ENCODE results near the gene HS1BP3. TPM values are rescaled to one million over a fixed set of nuclear protein-coding genes. Genes with fewer than 3 reads are reported as not detected.
A peak's percentile ranks its signal among the peaks of the same experiment; 100 is the strongest.

HS1BP3 gene
- total and polyA plus RNA-seq, 2 of the 13 experiments (the other 11 are each of a cell fraction or from before 2014, with no cell fraction given), result 15.2 to 22.0 TPM

DNA sequence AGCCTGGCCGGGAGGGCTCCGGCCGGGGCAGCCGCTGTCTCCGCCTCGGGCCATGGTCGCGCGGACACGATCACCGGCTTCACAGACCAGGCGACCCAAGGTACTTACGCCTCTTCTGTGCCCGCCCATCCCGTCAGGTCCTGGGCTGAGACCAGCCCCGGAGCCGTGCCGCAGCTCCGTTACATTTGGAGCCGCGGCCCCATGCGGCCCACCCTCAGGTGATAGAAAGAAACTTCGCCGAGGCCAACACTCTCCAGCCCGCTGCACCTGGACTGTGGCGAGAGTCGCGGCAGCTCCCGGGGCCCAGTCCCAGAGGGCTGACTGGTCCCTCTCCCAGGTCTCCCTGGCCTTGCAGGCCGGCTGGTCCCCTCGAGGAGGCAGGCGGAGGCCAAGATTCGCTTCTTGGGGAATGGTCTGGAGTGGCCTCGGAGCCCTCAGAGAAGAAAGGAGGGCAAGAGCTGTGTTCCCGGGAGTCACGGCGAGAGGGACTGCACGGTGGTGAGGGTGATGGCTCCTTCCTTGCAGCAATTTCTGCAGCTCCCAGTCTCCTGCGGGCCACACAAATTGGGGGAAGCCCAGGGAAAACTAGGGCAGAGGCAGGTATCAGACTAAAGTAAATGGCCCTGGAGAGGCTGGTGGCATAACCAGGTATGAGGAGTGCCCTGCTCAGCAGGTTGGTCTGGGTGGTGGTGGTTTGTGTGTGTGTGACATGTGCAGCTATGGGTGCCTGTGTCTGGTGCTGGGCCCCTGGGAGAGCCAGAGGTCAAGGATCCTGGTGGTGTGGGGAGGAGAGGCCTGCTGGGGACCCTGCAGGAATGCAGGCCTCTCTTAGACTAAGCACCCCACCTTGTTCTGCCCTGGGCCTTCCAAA lies 16.9 kb upstream of the HS1BP3 start (continued):
- TF ChIP-seq TBP (CRISPR knock-in tag; IDR thresholded peaks at IDR 0.05), result 0 out of 2 replicates have a peak, but pooled peaks have one; percentile 71
- TF ChIP-seq SNAPC2 (CRISPR knock-in tag; IDR thresholded peaks at IDR 0.05), result 0 out of 2 replicates have a peak, but pooled peaks have one; percentile 32
- TF ChIP-seq ASH2L (IDR thresholded peaks at IDR 0.05; ENCODE audit: insufficient read length, low read depth, low read length), result peak; percentile 49
- TF ChIP-seq ZNF570 (CRISPR knock-in tag; IDR thresholded peaks at IDR 0.05; ENCODE audit: borderline replicate concordance), result no peak
- TF ChIP-seq ZBTB4 (CRISPR knock-in tag; IDR thresholded peaks at IDR 0.05; ENCODE audit: borderline replicate concordance), result no peak
- TF ChIP-seq, protein P1, sequence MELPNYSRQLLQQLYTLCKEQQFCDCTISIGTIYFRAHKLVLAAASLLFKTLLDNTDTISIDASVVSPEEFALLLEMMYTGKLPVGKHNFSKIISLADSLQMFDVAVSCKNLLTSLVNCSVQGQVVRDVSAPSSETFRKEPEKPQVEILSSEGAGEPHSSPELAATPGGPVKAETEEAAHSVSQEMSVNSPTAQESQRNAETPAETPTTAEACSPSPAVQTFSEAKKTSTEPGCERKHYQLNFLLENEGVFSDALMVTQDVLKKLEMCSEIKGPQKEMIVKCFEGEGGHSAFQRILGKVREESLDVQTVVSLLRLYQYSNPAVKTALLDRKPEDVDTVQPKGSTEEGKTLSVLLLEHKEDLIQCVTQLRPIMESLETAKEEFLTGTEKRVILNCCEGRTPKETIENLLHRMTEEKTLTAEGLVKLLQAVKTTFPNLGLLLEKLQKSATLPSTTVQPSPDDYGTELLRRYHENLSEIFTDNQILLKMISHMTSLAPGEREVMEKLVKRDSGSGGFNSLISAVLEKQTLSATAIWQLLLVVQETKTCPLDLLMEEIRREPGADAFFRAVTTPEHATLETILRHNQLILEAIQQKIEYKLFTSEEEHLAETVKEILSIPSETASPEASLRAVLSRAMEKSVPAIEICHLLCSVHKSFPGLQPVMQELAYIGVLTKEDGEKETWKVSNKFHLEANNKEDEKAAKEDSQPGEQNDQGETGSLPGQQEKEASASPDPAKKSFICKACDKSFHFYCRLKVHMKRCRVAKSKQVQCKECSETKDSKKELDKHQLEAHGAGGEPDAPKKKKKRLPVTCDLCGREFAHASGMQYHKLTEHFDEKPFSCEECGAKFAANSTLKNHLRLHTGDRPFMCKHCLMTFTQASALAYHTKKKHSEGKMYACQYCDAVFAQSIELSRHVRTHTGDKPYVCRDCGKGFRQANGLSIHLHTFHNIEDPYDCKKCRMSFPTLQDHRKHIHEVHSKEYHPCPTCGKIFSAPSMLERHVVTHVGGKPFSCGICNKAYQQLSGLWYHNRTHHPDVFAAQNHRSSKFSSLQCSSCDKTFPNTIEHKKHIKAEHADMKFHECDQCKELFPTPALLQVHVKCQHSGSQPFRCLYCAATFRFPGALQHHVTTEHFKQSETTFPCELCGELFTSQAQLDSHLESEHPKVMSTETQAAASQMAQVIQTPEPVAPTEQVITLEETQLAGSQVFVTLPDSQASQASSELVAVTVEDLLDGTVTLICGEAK (IDR thresholded peaks at IDR 0.05), result no peak
- TF ChIP-seq, protein P1 (CRISPR knock-in tag; IDR thresholded peaks at IDR 0.05), result 0 out of 2 replicates have a peak, but pooled peaks have one; percentile 17
- no peak for TF ChIP-seq ZNF264 (CRISPR knock-in tag; IDR thresholded peaks at IDR 0.05)
- TF ChIP-seq, protein P2, sequence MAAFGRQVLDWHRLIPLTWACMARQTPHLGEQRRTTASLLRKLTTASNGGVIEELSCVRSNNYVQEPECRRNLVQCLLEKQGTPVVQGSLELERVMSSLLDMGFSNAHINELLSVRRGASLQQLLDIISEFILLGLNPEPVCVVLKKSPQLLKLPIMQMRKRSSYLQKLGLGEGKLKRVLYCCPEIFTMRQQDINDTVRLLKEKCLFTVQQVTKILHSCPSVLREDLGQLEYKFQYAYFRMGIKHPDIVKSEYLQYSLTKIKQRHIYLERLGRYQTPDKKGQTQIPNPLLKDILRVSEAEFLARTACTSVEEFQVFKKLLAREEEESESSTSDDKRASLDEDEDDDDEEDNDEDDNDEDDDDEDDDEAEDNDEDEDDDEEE (CRISPR knock-in tag; IDR thresholded peaks at IDR 0.05), result 0 out of 2 replicates have a peak, but pooled peaks have one; percentile 17
- 0 out of 2 replicates have a peak, but pooled peaks have one; percentile 32 for TF ChIP-seq IRX3 (CRISPR knock-in tag; IDR thresholded peaks at IDR 0.05; ENCODE audit: borderline replicate concordance, low read depth)
- TF ChIP-seq ARNT (IDR thresholded peaks at IDR 0.05), result no peak
- TF ChIP-seq, protein P3, sequence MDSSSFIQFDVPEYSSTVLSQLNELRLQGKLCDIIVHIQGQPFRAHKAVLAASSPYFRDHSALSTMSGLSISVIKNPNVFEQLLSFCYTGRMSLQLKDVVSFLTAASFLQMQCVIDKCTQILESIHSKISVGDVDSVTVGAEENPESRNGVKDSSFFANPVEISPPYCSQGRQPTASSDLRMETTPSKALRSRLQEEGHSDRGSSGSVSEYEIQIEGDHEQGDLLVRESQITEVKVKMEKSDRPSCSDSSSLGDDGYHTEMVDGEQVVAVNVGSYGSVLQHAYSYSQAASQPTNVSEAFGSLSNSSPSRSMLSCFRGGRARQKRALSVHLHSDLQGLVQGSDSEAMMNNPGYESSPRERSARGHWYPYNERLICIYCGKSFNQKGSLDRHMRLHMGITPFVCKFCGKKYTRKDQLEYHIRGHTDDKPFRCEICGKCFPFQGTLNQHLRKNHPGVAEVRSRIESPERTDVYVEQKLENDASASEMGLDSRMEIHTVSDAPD (CRISPR knock-in tag; IDR thresholded peaks at IDR 0.05), result 0 out of 2 replicates have a peak, but pooled peaks have one; percentile 3
- TF ChIP-seq ZMAT3 (CRISPR knock-in tag; conservative IDR thresholded peaks at IDR 0.05), result peak; percentile 26; the same call in 1 of the 2 replicates

All from HepG2 (cell line).